OCI-LY7 (cell line): ENCODE data around the gene PCCA. TPM values are rescaled to one million over a fixed set of nuclear protein-coding genes. Genes with fewer than 3 reads are reported as not detected.

ENCODE experiments used
- BruUV-seq: library from RNA; stranded (reverse); fragments of 400-500 nt; replicated peaks from 2 replicates; lab custom pipeline; 2021; lab: Mats Ljungman, UMichigan
- CTCF ChIA-PET: fragments of 300-600 bp; sonication (Branson Sonifier 250); formaldehyde crosslinking; loops from one replicate; lab custom pipeline; 2022; ENCODE audit warnings: antibody characterized with exemption; ENCODE audit not compliant: unreplicated experiment; lab: Charles Lee
- POLR2A ChIA-PET: fragments of 300-600 bp; sonication (Branson Sonifier 250); formaldehyde crosslinking; loops from one replicate; lab custom pipeline; 2022; ENCODE audit warnings: antibody characterized with exemption; lab: Charles Lee
- DNase-seq: peaks from one replicate; pipeline ENCODE4 v3.0.0-alpha.2; 2015; ENCODE audit warnings: low spot score
- H2AFZ ChIP-seq: fragments of 200-600 bp; sonication (generic), shearing (Covaris generic); 2 replicates; pipeline ENCODE4 v1.6.1; 2014; ENCODE audit warnings: mild to moderate bottlenecking, antibody characterized with exemption, low read length, moderate library complexity
- H3K27ac ChIP-seq: fragments of 200-600 bp; sonication (generic); 2 replicates; pipeline ENCODE4 v1.5.1; 2014; ENCODE audit warnings: mixed run types, low read depth, mild to moderate bottlenecking, moderate library complexity, low read length, inconsistent platforms; ENCODE audit not compliant: poor library complexity, severe bottlenecking
- H3K36me3 ChIP-seq: fragments of 200-600 bp; sonication (generic); 2 replicates; pipeline ENCODE4 v1.6.1; 2014; ENCODE audit warnings: mild to moderate bottlenecking, antibody characterized with exemption, low read length, moderate library complexity, mixed read lengths; ENCODE audit not compliant: insufficient read depth
- H3K4me1 ChIP-seq: fragments of 200-600 bp; sonication (generic); 2 replicates; pipeline ENCODE4 v1.5.1; 2014; ENCODE audit warnings: mild to moderate bottlenecking, low read length; ENCODE audit not compliant: insufficient read depth, poor library complexity, severe bottlenecking
- H3K4me2 ChIP-seq: fragments of 200-600 bp; sonication (generic); 2 replicates; pipeline ENCODE4 v1.6.1; 2014; ENCODE audit warnings: mild to moderate bottlenecking, low read length
- H3K4me3 ChIP-seq: fragments of 200-600 bp; sonication (generic); 2 replicates; pipeline ENCODE4 v1.5.1; 2014; ENCODE audit warnings: mild to moderate bottlenecking, low read depth, low read length; ENCODE audit not compliant: poor library complexity, severe bottlenecking
- H3K79me2 ChIP-seq: fragments of 200-600 bp; sonication (generic); 2 replicates; pipeline ENCODE4 v1.6.1; 2016; ENCODE audit warnings: low read depth, mild to moderate bottlenecking, low read length, moderate library complexity, mixed read lengths; ENCODE audit not compliant: insufficient read depth
- H3K9me2 ChIP-seq: fragments of 200-600 bp; sonication (generic); 2 replicates; pipeline ENCODE4 v1.6.1; 2016; ENCODE audit warnings: mild to moderate bottlenecking, low read length, mixed read lengths; ENCODE audit not compliant: insufficient read depth
- H3K9me3 ChIP-seq: fragments of 200-600 bp; sonication (generic); 2 replicates; pipeline ENCODE4 v1.6.1; 2014; ENCODE audit warnings: mild to moderate bottlenecking, mixed run types, low read length, mixed read lengths
- H4K20me1 ChIP-seq: fragments of 200-600 bp; sonication (generic); 2 replicates; pipeline ENCODE4 v1.6.1; 2014; ENCODE audit warnings: mild to moderate bottlenecking, antibody characterized with exemption, low read length, moderate library complexity, mixed read lengths; ENCODE audit not compliant: insufficient read depth
- EZH2phosphoT487 ChIP-seq: fragments of 200-600 bp; sonication (generic); IDR thresholded peaks from 2 replicates; pipeline ENCODE4 v1.6.1; 2018; ENCODE audit warnings: low read depth, borderline replicate concordance, mild to moderate bottlenecking, mixed run types, antibody characterized with exemption, low read length, moderate library complexity, mixed read lengths
- intact Hi-C: fragments of 100-400 bp; cut with micrococcal nuclease; formaldehyde crosslinking; loops from one replicate; pipeline ENCODE4 v1.10.0; 2022; ENCODE audit not compliant: unreplicated experiment
- total RNA-seq, 2 experiments: library from RNA; depleted of rRNA in 1 of 2; stranded (reverse); fragments of >200 nt in 1 of 2; shearing (Covaris generic) in 1 of 2; gene quantifications; 2 replicates each; pipeline ENCODE4 v1.2.3, GENCODE V29; 2014 to 2022
- TF ChIP-seq, protein P1 (sequence below): fragments of 200-600 bp; sonication (generic); conservative IDR thresholded peaks from 2 replicates; pipeline ENCODE4 v1.5.1; 2014; ENCODE audit warnings: mild to moderate bottlenecking, antibody characterized with exemption, low read length, moderate library complexity, mixed read lengths

Gene PCCA
- total RNA-seq, 2 experiments from 2014 or later: 2.7 to 7.2 TPM

GRCh38 chr13:100125946-100126345, 37.1 kb downstream of the PCCA start:
- no peaks in the 10 kb centered on the region for H3K79me2 ChIP-seq
- H2AFZ ChIP-seq: no peak overlapping the region
- no peak for TF ChIP-seq EZH2phosphoT487
- TF ChIP-seq, protein P1, sequence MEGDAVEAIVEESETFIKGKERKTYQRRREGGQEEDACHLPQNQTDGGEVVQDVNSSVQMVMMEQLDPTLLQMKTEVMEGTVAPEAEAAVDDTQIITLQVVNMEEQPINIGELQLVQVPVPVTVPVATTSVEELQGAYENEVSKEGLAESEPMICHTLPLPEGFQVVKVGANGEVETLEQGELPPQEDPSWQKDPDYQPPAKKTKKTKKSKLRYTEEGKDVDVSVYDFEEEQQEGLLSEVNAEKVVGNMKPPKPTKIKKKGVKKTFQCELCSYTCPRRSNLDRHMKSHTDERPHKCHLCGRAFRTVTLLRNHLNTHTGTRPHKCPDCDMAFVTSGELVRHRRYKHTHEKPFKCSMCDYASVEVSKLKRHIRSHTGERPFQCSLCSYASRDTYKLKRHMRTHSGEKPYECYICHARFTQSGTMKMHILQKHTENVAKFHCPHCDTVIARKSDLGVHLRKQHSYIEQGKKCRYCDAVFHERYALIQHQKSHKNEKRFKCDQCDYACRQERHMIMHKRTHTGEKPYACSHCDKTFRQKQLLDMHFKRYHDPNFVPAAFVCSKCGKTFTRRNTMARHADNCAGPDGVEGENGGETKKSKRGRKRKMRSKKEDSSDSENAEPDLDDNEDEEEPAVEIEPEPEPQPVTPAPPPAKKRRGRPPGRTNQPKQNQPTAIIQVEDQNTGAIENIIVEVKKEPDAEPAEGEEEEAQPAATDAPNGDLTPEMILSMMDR: no peak
- H3K4me1 ChIP-seq: no peaks in the 10 kb centered on the region
- CTCF ChIA-PET: no interaction called here
- intact Hi-C loops: no loop called here
- POLR2A ChIA-PET: no interaction called here
- H3K9me3 ChIP-seq: no peaks in the 10 kb centered on the region
- DNase-seq: no peak
- no peak overlapping the region for H3K4me3 ChIP-seq
- no peaks in the 10 kb centered on the region for H4K20me1 ChIP-seq
- no peaks in the 10 kb centered on the region for H3K9me2 ChIP-seq
- BruUV-seq: no TSS peak
- no peaks in the 10 kb centered on the region for H3K36me3 ChIP-seq
- H3K4me2 ChIP-seq: no peak overlapping the region
- H3K27ac ChIP-seq: no peak overlapping the region

GRCh38 chr13:100128373-100128772, 39.5 kb downstream of the PCCA start:
- Histone ChIP-seq H3K79me2 (no peaks in the 10 kb centered on the region), H2AFZ (no peak overlapping the region), H3K9me2 (no peaks in the 10 kb centered on the region), H4K20me1 (no peaks in the 10 kb centered on the region), H3K4me1 (no peaks in the 10 kb centered on the region), H3K4me2 (no peak overlapping the region), H3K9me3 (no peaks in the 10 kb centered on the region), H3K36me3 (no peaks in the 10 kb centered on the region), H3K4me3 (no peak overlapping the region), H3K27ac (no peak overlapping the region)
- intact Hi-C loops: no loop called here
- DNase-seq: no peak
- POLR2A ChIA-PET: no interaction called here
- CTCF ChIA-PET: no interaction called here
- no TSS peak for BruUV-seq
- TF ChIP-seq, protein P1: no peak
- no peak for TF ChIP-seq EZH2phosphoT487

- Histone ChIP-seq H3K9me2 (no peaks in the 10 kb centered on the region), H3K79me2 (no peaks in the 10 kb centered on the region), H2AFZ (no peak overlapping the region), H3K4me3 (no peak overlapping the region), H4K20me1 (no peaks in the 10 kb centered on the region), H3K9me3 (no peaks in the 10 kb centered on the region), H3K36me3 (no peaks in the 10 kb centered on the region), H3K4me2 (no peak overlapping the region), H3K4me1 (no peaks in the 10 kb centered on the region), H3K27ac (no peak overlapping the region)
- TF ChIP-seq, protein P1: no peak
- TF ChIP-seq EZH2phosphoT487: no peak
- intact Hi-C loops: no loop called here
- BruUV-seq: no TSS peak
- CTCF ChIA-PET: no interaction called here
- POLR2A ChIA-PET: no interaction called here
- no peak for DNase-seq
Measured at GRCh38 chr13:100128838-100129237, 39.9 kb downstream of the PCCA start.
